SKM-1 treated with dmso at 0.1 percent for 144 hours (cell line): Measurements from ENCODE around the gene PHLDB2.

ENCODE experiments used
- DNase-seq: peaks from one replicate; lab custom pipeline; 2025; ENCODE audit not compliant: unreplicated experiment; lab: John Stamatoyannopoulos, UW

Gene PHLDB2

GRCh38 chr3:111850537-111850936, 8.5 kb upstream of the PHLDB2 start:
- DNase-seq = no peak

- no peak for DNase-seq
Observed at GRCh38 chr3:111851511-111851954, 7.5 kb upstream of the PHLDB2 start.

DNA sequence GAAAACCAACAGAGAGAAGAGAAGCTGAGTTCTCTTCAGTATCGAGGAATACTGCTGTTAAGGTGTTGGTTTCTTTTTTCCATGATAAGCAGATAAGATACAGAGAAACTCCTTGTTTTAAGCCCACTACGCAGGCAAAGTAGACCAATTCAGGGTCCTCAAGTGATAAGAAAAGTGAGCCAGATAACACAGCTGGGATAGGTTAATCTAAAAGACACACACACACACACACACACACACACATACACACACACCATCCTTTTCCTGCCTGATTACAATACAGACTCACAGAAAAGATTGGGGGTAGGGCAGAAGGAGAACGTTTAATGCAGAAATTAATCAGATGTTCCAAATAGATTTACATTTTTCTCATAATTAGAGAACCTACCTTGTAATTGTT, 6.5 kb upstream of the PHLDB2 start:
- no peak for DNase-seq

- DNase-seq = no peak
Observed at GRCh38 chr3:111853068-111853467, 6.0 kb upstream of the PHLDB2 start.

DNA sequence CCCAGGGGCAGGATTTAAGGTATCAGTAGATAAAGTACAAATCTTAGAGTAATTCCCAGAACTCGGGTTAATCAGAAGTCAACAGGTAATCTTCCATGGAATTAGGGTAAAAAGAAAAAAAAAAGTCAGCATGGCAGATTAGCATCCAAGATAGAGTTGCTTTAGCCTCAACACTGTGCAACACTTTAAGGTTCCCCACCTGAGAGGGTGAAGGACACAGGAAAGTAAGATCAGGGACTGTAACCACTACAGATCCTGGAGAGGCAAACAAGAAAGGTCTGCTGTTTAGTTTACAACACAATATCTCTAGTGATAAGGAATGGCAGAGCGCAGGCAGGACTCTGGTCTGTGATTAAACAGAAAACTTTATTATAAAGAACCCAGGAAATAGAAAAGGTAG, 4.1 kb upstream of the PHLDB2 start:
- no peak for DNase-seq

- no peak for DNase-seq
Observed at GRCh38 chr3:111856501-111856900, 2.6 kb upstream of the PHLDB2 start.

DNA sequence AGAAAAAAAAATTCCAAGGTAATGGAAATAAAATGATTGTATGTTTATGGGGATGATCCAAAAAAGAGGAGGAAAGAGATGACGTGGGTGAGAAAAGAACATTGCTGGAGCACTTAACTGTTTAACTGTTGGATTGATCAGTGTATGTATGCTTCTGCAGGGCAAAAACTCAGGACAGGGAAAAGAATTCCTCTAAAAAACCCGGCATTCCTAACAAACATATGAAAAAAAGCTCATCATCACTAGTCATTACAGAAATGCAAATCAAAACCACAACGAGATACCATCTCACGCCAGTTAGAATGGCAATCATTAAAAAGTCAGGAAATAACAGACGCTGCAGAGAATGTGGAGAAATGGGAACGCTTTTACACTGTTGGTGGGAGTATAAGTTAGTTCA, 1.6 kb upstream of the PHLDB2 start:
- DNase-seq = no peak

- DNase-seq = no peak
Observed at GRCh38 chr3:111858642-111859041, 423 bp upstream of the PHLDB2 start.

GRCh38 chr3:111859974-111860859, 1.2 kb downstream of the PHLDB2 start:
- DNase-seq = peak; percentile 41

DNA sequence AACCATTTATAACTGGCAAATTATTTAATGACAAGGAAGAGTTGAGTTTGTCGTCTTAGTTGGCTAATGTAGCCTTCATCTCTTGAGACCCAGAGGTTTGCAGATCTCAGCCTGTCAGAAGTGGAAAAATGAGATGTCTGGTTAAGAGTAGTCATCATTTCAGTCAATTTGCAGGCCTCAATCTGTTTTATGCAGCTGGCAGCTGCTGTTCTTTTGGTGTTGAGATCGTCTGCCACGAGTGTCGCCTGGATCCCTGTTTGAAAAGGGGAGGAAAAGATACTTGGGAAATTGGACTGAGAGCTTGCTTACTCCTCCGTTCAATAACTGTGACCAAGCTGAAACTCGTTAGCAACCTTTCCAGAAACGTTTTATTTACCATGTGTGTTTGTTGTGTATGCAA, 2.3 kb downstream of the PHLDB2 start:
- no peak for DNase-seq

DNA sequence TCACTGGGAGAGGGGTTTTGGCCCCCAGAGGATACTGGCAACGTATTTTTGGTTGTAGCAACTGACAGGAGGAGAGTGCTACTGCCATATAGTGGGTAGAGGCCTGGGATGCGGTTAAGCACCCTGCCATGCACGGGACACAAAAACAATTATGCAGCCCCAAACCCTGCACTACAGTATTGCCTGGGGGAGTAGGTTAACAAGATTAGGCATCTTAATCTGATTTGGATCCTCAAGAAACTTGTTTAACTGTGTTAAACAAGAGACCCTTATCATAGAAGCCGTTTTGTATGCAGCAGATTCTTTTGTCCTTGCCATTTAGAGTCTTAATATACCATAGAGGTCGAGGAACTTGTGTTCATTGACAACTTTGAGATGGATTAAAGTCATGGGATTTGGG, 3.4 kb downstream of the PHLDB2 start:
- DNase-seq = no peak

DNA sequence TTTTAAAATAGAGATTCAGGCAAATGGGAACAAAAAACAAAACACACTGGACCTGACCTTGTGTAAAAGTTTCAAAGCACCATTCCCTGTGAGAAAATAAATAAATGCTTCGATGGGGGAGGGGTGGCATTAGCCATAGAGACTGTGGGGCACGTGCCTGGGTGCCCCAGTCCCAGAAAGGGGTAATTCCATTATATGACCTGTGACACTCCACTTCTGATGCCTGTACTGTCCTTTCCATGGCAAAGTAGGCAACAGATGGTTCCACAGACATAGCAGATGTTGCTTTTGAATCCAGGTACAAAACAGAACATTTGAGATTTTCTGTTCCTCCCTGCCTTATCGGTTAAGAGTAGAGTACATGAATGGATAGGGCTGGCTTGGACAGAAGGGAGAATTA, 3.9 kb downstream of the PHLDB2 start:
- no peak for DNase-seq

DNA sequence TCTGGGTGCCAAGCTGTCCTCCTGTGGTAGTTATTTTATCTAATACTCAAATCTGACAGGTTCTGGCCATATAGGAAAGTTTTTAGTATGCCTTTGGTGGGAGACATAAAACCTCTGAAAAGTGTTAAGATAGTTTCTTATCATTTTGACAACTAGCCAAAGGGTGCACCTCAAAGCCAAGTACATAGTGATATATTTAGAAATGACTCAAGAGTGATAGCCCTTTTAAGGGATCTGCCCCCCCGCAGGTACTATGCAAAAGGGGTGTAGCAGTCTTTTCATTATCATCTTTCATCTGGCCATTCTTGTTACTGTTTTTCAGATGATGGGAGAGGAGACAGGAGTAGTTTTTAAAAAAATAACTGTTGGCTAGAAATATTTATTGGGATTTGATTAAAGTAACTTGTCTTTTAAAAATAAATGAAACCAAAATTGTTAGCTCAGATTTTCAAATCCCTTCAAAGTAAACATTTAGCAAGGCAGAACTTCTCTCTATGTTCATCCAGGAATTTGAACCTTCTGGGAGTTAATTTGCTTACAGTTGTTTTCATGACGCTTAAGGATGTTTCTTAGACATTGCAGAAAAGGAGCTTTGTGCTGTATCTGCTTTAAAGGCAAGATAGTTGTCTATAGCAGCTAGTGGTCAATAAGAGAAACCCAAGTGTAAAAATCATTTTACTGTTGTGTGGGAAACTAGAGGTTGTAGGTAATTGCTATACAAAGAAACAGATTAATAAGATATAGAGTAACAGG, 5.1 kb downstream of the PHLDB2 start:
- DNase-seq = no peak

DNA sequence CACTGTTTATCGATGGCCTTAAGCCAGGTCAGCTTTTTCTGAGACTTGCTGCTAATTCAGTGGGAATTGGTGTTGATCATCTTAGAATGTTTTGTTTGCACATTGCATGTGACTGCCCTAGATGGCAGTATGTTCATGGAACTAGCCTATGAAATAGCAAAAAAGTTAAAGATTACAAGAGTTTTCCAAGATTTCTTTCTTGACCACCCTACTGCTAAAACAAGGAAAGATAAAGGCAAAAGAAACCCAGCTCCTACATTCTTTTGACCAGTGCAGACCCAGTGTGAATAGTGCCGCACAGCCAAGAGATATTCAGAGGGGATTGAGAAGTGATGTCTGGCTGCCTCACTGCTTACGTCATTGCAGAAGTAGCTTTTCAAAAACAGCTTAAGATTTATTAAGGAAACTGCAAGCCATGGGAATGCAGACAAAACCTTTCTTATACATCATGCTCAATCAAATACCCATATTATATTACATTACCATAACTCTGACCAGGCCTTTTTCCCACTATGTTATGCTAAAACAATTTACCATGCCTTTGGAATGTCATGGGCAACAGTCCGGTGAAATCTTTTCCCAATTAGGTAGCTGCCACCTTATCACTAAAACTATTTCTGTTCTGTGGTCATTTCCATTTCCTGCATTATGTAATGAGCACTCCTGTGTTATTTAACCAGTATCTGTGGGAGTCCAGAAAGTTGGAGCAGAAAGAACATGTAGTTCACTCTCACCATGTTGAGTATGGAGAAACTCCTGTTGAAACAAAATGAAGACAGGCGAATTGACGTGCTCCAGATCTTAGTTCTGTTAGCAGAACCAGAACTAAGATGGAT, 6.0 kb downstream of the PHLDB2 start:
- DNase-seq = no peak

- DNase-seq = no peak
Observed at GRCh38 chr3:111867889-111868426, 8.9 kb downstream of the PHLDB2 start.

DNA sequence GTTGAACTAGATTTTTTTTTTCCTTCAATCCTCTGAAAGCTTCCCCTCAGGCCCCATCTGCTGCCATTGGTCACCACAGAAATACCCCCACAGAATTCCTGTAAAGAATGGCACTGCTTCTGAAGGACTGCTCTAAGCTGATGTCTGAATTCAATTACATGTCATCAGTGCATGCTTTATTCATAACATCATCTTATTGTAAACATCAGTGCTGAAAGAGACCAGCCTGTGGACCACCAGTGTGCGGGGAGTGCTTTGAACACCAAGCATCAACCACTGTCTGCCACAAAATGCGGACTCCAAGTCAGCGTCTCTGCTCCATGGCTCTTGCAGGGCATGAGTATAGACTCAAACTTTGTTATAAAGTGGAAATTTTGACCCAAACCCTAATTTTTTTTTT, 11.6 kb downstream of the PHLDB2 start:
- DNase-seq = no peak

- DNase-seq = no peak
Observed at GRCh38 chr3:111871809-111872623, 13.0 kb downstream of the PHLDB2 start.

GRCh38 chr3:111872979-111873378, 13.9 kb downstream of the PHLDB2 start:
- DNase-seq = no peak

- DNase-seq = no peak
Observed at GRCh38 chr3:111874177-111874820, 15.2 kb downstream of the PHLDB2 start.

GRCh38 chr3:111881480-111881879, 22.4 kb downstream of the PHLDB2 start:
- DNase-seq = no peak
